ENCODE measurements around the gene INMT. TPM values are rescaled to one million over a fixed set of nuclear protein-coding genes. Genes with fewer than 3 reads are reported as not detected.

Gene INMT
- total RNA-seq, 4 donors from 2014 or later = 3.1 to 24.8 (median 4.8) TPM

- DNase-seq = no peak
- Histone ChIP-seq H3K27me3 (no peaks in the 10 kb centered on the region), H3K27ac (peak overlapping the region in 1 of 4 donors; percentile 58), H3K4me1 (peaks cover 0 to 16% (median 3%) of the 10 kb centered on the region in 4 donors), H3K4me3 (no peak overlapping the region), H3K36me3 (no peaks in the 10 kb centered on the region), H3K9me3 (no peaks in the 10 kb centered on the region)
- TF ChIP-seq CTCF (IDR thresholded peaks at IDR 0.05) (peak in 1 of 6 experiments; percentile 9), POLR2A (IDR thresholded peaks at IDR 0.05) (no peak)
These were observed 43.4 kb downstream of the INMT start for GRCh38 chr7:30795161-30795948.

GRCh38 chr7:30796105-30796869, 44.4 kb downstream of the INMT start:
- H3K9me3 ChIP-seq = no peaks in the 10 kb centered on the region
- H3K27me3 ChIP-seq = no peaks in the 10 kb centered on the region
- H3K4me3 ChIP-seq = no peak overlapping the region
- H3K4me1 ChIP-seq = peaks cover 0 to 21% (median 3%) of the 10 kb centered on the region in 4 donors
- peak overlapping the region in 1 of 4 donors; percentile 58 for H3K27ac ChIP-seq
- TF ChIP-seq POLR2A (IDR thresholded peaks at IDR 0.05) = no peak
- TF ChIP-seq CTCF (IDR thresholded peaks at IDR 0.05) = no peak
- H3K36me3 ChIP-seq = no peaks in the 10 kb centered on the region
- DNase-seq = no peak

GRCh38 chr7:30797176-30798040, 45.5 kb downstream of the INMT start:
- Histone ChIP-seq H3K27ac (peak overlapping the region in 1 of 4 donors; percentile 58), H3K9me3 (no peaks in the 10 kb centered on the region), H3K27me3 (no peaks in the 10 kb centered on the region), H3K4me3 (no peak overlapping the region), H3K36me3 (no peaks in the 10 kb centered on the region), H3K4me1 (peaks cover 0 to 21% (median 3%) of the 10 kb centered on the region in 4 donors)
- DNase-seq = no peak
- TF ChIP-seq POLR2A (IDR thresholded peaks at IDR 0.05) = no peak
- peak in 2 of 6 experiments; percentile 6 to 11 for TF ChIP-seq CTCF (IDR thresholded peaks at IDR 0.05)

- no peak for TF ChIP-seq CTCF (IDR thresholded peaks at IDR 0.05)
- no peak for TF ChIP-seq POLR2A (IDR thresholded peaks at IDR 0.05)
- H3K4me1 ChIP-seq = peaks cover 0 to 21% (median 3%) of the 10 kb centered on the region in 4 donors
- no peaks in the 10 kb centered on the region for H3K9me3 ChIP-seq
- no peak overlapping the region for H3K27ac ChIP-seq
- no peaks in the 10 kb centered on the region for H3K27me3 ChIP-seq
- DNase-seq = no peak
- no peak overlapping the region for H3K4me3 ChIP-seq
- H3K36me3 ChIP-seq = no peaks in the 10 kb centered on the region
These were observed 47.5 kb downstream of the INMT start for GRCh38 chr7:30799206-30799975.

Measured in Peyer's patch (tissue), 4 donors.